Parathyroid adenoma (tissue), 2 donors: ENCODE data around the gene ITIH5.
A peak's percentile ranks its signal among the peaks of the same experiment; 100 is the strongest.

ENCODE experiments used
- H2AFZ ChIP-seq: fragments of 300-600 bp; sonication (generic); one replicate; pipeline ENCODE4 v1.7.0; 2017; ENCODE audit warnings: antibody characterized with exemption, mild to moderate bottlenecking
- H3K27ac ChIP-seq: fragments of 300-600 bp; sonication (generic); one replicate; pipeline ENCODE4 v1.7.0; 2017
- H3K27me3 ChIP-seq: fragments of 300-600 bp; sonication (generic); one replicate; pipeline ENCODE4 v1.7.0; 2017; ENCODE audit warnings: low read length; ENCODE audit not compliant: control insufficient read depth, insufficient read depth
- H3K36me3 ChIP-seq: fragments of 300-600 bp; sonication (generic); one replicate; pipeline ENCODE4 v1.7.0; 2017; ENCODE audit warnings: low read length; ENCODE audit not compliant: control insufficient read depth, insufficient read depth
- H3K4me1 ChIP-seq: fragments of 300-600 bp; sonication (generic); one replicate; pipeline ENCODE4 v1.7.0; 2017; ENCODE audit warnings: control low read depth
- H3K4me2 ChIP-seq: fragments of 300-600 bp; sonication (generic); one replicate; pipeline ENCODE4 v1.7.0; 2017; ENCODE audit warnings: low read length
- H3K4me3 ChIP-seq: fragments of 300-600 bp; sonication (generic); one replicate; pipeline ENCODE4 v1.7.0; 2017; ENCODE audit warnings: low read depth, low read length
- H3K79me2 ChIP-seq: fragments of 300-600 bp; sonication (generic); one replicate; pipeline ENCODE4 v1.7.0; 2017; ENCODE audit warnings: control low read depth
- H3K9ac ChIP-seq: fragments of 300-600 bp; sonication (generic); one replicate; pipeline ENCODE4 v1.7.0; 2017; ENCODE audit warnings: mild to moderate bottlenecking
- H3K9me3 ChIP-seq: fragments of 300-600 bp; sonication (generic); one replicate; pipeline ENCODE4 v1.7.0; 2017; ENCODE audit warnings: low read length; ENCODE audit not compliant: control insufficient read depth
- CTCF ChIP-seq: fragments of 300-600 bp; sonication (generic); IDR thresholded peaks from one replicate; pipeline ENCODE4 v1.7.0; 2017; ENCODE audit warnings: antibody characterized with exemption, mild to moderate bottlenecking
- donor health status: primary hyperparathyroidism.

Gene ITIH5

GRCh38 chr10:7672341-7673134, 5.8 kb upstream of the ITIH5 start:
- no peak overlapping the region for H3K9ac ChIP-seq
- H2AFZ ChIP-seq = no peak overlapping the region
- no peaks in the 10 kb centered on the region for H3K36me3 ChIP-seq
- no peak overlapping the region for H3K4me2 ChIP-seq
- H3K79me2 ChIP-seq = no peaks in the 10 kb centered on the region
- no peaks in the 10 kb centered on the region for H3K27me3 ChIP-seq
- no peak overlapping the region for H3K4me3 ChIP-seq
- H3K27ac ChIP-seq = no peak overlapping the region
- H3K9me3 ChIP-seq = no peaks in the 10 kb centered on the region
- TF ChIP-seq CTCF = no peak
- H3K4me1 ChIP-seq = no peaks in the 10 kb centered on the region

- Histone ChIP-seq H3K9ac (no peak overlapping the region), H3K4me3 (no peak overlapping the region), H3K9me3 (no peaks in the 10 kb centered on the region), H3K36me3 (no peaks in the 10 kb centered on the region), H2AFZ (no peak overlapping the region), H3K27me3 (no peaks in the 10 kb centered on the region), H3K79me2 (no peaks in the 10 kb centered on the region), H3K4me2 (no peak overlapping the region), H3K27ac (no peak overlapping the region), H3K4me1 (no peaks in the 10 kb centered on the region)
- TF ChIP-seq CTCF = no peak
These were observed 3.4 kb upstream of the ITIH5 start for GRCh38 chr10:7670157-7670556.

- no peaks in the 10 kb centered on the region for H3K27me3 ChIP-seq
- no peaks in the 10 kb centered on the region for H3K36me3 ChIP-seq
- H3K4me1 ChIP-seq = no peaks in the 10 kb centered on the region
- no peak overlapping the region for H3K9ac ChIP-seq
- H3K4me3 ChIP-seq = no peak overlapping the region
- H3K79me2 ChIP-seq = no peaks in the 10 kb centered on the region
- H3K9me3 ChIP-seq = no peaks in the 10 kb centered on the region
- peak overlapping the region; percentile 49 for H3K4me2 ChIP-seq
- H3K27ac ChIP-seq = no peak overlapping the region
- H2AFZ ChIP-seq = peak overlapping the region; percentile 71
- no peak for TF ChIP-seq CTCF
These were observed 736 bp upstream of the ITIH5 start for GRCh38 chr10:7667262-7668141.

- H3K27ac ChIP-seq = no peak overlapping the region
- H3K4me3 ChIP-seq = peak overlapping the region; percentile 68
- H3K27me3 ChIP-seq = no peaks in the 10 kb centered on the region
- no peaks in the 10 kb centered on the region for H3K79me2 ChIP-seq
- peak overlapping the region; percentile 4 for H2AFZ ChIP-seq
- peak overlapping the region; percentile 87 for H3K4me2 ChIP-seq
- H3K9ac ChIP-seq = no peak overlapping the region
- no peaks in the 10 kb centered on the region for H3K4me1 ChIP-seq
- H3K9me3 ChIP-seq = no peaks in the 10 kb centered on the region
- TF ChIP-seq CTCF = no peak
- H3K36me3 ChIP-seq = no peaks in the 10 kb centered on the region
These were observed 999 bp downstream of the ITIH5 start for GRCh38 chr10:7665767-7666166.
